Liver (tissue), 9 donors: Measurements from ENCODE around the gene FGG. TPM values are rescaled to one million over a fixed set of nuclear protein-coding genes. Genes with fewer than 3 reads are reported as not detected.

Source experiments
- DNase-seq: peaks from one replicate; pipeline ENCODE4 v3.0.0-alpha.2; 2017; ENCODE audit warnings: low spot score
- H3K27ac ChIP-seq, 2 donors: one replicate each; pipeline ENCODE4 v1.7.0; 2013; ENCODE audit warnings: inconsistent platforms in 2 of 2, low read length in 2 of 2, control low read depth in 1 of 2, low read depth in 1 of 2, mild to moderate bottlenecking in 1 of 2
- H3K27me3 ChIP-seq, 4 donors: one replicate each; pipeline versions ENCODE4 v1.6.1 to v1.7.0; 2013; ENCODE audit warnings: low read length in 3 of 4, inconsistent platforms in 1 of 4, mild to moderate bottlenecking in 1 of 4, moderate library complexity in 1 of 4; ENCODE audit not compliant: control insufficient read depth in 4 of 4, insufficient read depth in 4 of 4
- H3K36me3 ChIP-seq, 4 donors: one replicate each; pipeline versions ENCODE4 v1.6.1 to v1.7.0; 2013; ENCODE audit warnings: low read length in 3 of 4, mild to moderate bottlenecking in 3 of 4, low read depth in 1 of 4, moderate library complexity in 1 of 4; ENCODE audit not compliant: control insufficient read depth in 4 of 4, insufficient read depth in 3 of 4
- H3K4me1 ChIP-seq, 4 donors: one replicate each; pipeline versions ENCODE4 v1.6.1 to v1.7.0; 2013; ENCODE audit warnings: low read length in 3 of 4, mild to moderate bottlenecking in 3 of 4, moderate library complexity in 1 of 4; ENCODE audit not compliant: control insufficient read depth in 4 of 4, insufficient read depth in 4 of 4
- H3K4me3 ChIP-seq, 3 donors: one replicate each; pipeline versions ENCODE4 v1.6.1 to v1.7.0; 2013; ENCODE audit warnings: low read length in 3 of 3, control low read depth in 1 of 3, low read depth in 1 of 3, mild to moderate bottlenecking in 1 of 3
- H3K9ac ChIP-seq, 2 donors: one replicate each; pipeline ENCODE4 v1.7.0; 2013; ENCODE audit warnings: low read length in 2 of 2, mild to moderate bottlenecking in 2 of 2, moderate library complexity in 2 of 2, control low read depth in 1 of 2, low read depth in 1 of 2
- H3K9me3 ChIP-seq, 4 donors: one replicate each; pipeline versions ENCODE4 v1.6.1 to v1.7.0; 2013; ENCODE audit warnings: low read length in 3 of 4; ENCODE audit not compliant: control insufficient read depth in 4 of 4
- ATF3 ChIP-seq: IDR thresholded peaks from 2 replicates; pipeline ENCODE4 v1.6.1; 2016; ENCODE audit warnings: antibody characterized with exemption
- CTCF ChIP-seq: fragments of 150-350 bp; IDR thresholded peaks from 2 replicates; pipeline ENCODE4 v1.5.1; 2017; ENCODE audit warnings: improper control_type of control experiment, low read depth, low read length; ENCODE audit not compliant: missing input control
- FOXA2 ChIP-seq: IDR thresholded peaks from 2 replicates; pipeline ENCODE4 v1.6.1; 2016; ENCODE audit warnings: antibody characterized with exemption
- GABPA ChIP-seq, 2 donors: IDR thresholded peaks in 1 of 2; conservative IDR thresholded peaks in 1 of 2; 2 replicates each; pipeline ENCODE4 v1.6.1; 2016; ENCODE audit warnings: antibody characterized with exemption in 2 of 2, mild to moderate bottlenecking in 1 of 2, moderate library complexity in 1 of 2
- HNF4A ChIP-seq, 2 donors: conservative IDR thresholded peaks; 2 replicates each; pipeline ENCODE4 v1.6.1; 2016; ENCODE audit warnings: antibody characterized with exemption in 2 of 2, mild to moderate bottlenecking in 2 of 2
- HNF4G ChIP-seq: IDR thresholded peaks from 2 replicates; pipeline ENCODE4 v1.6.1; 2016; ENCODE audit warnings: antibody characterized with exemption
- JUND ChIP-seq, 2 donors: IDR thresholded peaks; 2 replicates each; pipeline ENCODE4 v1.6.1; 2016; ENCODE audit warnings: antibody characterized with exemption in 2 of 2
- NR2F2 ChIP-seq: IDR thresholded peaks from 2 replicates; pipeline ENCODE4 v1.6.1; 2016; ENCODE audit warnings: antibody characterized with exemption
- RAD21 ChIP-seq, 2 donors: IDR thresholded peaks; 2 replicates each; pipeline ENCODE4 v1.6.1; 2016; ENCODE audit warnings: antibody characterized with exemption in 2 of 2, mild to moderate bottlenecking in 2 of 2
- SP1 ChIP-seq: IDR thresholded peaks from 2 replicates; pipeline ENCODE4 v1.6.1; 2018; ENCODE audit warnings: antibody characterized with exemption, mild to moderate bottlenecking
- YY1 ChIP-seq: IDR thresholded peaks from 2 replicates; pipeline ENCODE4 v1.6.1; 2016; ENCODE audit warnings: antibody characterized with exemption, mild to moderate bottlenecking
- ZBTB33 ChIP-seq: IDR thresholded peaks from 2 replicates; pipeline ENCODE4 v1.6.1; 2016; ENCODE audit warnings: antibody characterized with exemption
- WGBS: extraction: QIAGEN DNeasy Blood & Tissue Kit; methylation state at CpG from one replicate; pipeline ENCODE4 v1.1.7; 2013; 5-methylcytosine and 5-hydroxymethylcytosine counted together
- polyA plus RNA-seq, 2 donors: library from polyadenylated mRNA; stranded (reverse) in 1 of 2; unstranded in 1 of 2; fragments of 200-250 nt in 1 of 2; fragments of >200 nt in 1 of 2; fragmentation: Nextera tagmentation in 1 of 2; extraction: Ambion mirVana in 1 of 2; gene quantifications; one replicate each; pipeline versions ENCODE4 v1.2.1 to v1.2.3, GENCODE V29; 2013 to 2015
- total RNA-seq, 2 donors: library from RNA; depleted of rRNA; stranded (reverse); fragments of >200 nt; gene quantifications; one replicate each; pipeline ENCODE4 v1.2.3, GENCODE V29; 2014
- TF ChIP-seq, protein P1 (sequence below): IDR thresholded peaks from 2 replicates; pipeline ENCODE4 v1.6.1; 2016; ENCODE audit warnings: antibody characterized with exemption
- TF ChIP-seq, protein P2 (sequence below): IDR thresholded peaks from 2 replicates; pipeline ENCODE4 v1.6.1; 2016; ENCODE audit warnings: antibody characterized with exemption, mild to moderate bottlenecking
- donor health status: healthy.
- donor health status: healthy.
- donor health status: healthy.
- donor health status: healthy.
- donor health status: healthy.

FGG gene
- total and polyA plus RNA-seq, 4 donors, result 7,404 to 20,700 (median 15,071) TPM

- Histone ChIP-seq H3K4me3 (no peak overlapping the region), H3K9ac (peak overlapping the region in 1 of 2 donors; percentile 34), H3K4me1 (peaks cover 4 to 50% (median 41%) of the 10 kb centered on the region in 4 donors), H3K9me3 (no peaks in the 10 kb centered on the region), H3K36me3 (peaks cover 0 to 15% (median 10%) of the 10 kb centered on the region in 4 donors), H3K27me3 (no peaks in the 10 kb centered on the region), H3K27ac (peak overlapping the region in 1 of 2 donors; percentile 74)
- no peak for TF ChIP-seq GABPA (IDR thresholded peaks at IDR 0.05 in 1 of 2, conservative IDR thresholded peaks at IDR 0.05 in 1 of 2)
- TF ChIP-seq JUND (IDR thresholded peaks at IDR 0.05), result no peak
- DNase-seq, result no peak
These were observed 1.9 kb upstream of the FGG start for GRCh38 chr4:154614306-154614705.

- TF ChIP-seq YY1, result no peak
- TF ChIP-seq GABPA (IDR thresholded peaks at IDR 0.05 in 1 of 2, conservative IDR thresholded peaks at IDR 0.05 in 1 of 2), result no peak
- no peak for TF ChIP-seq ZBTB33
- TF ChIP-seq HNF4A (conservative IDR thresholded peaks at IDR 0.05), result no peak
- TF ChIP-seq, protein P1, sequence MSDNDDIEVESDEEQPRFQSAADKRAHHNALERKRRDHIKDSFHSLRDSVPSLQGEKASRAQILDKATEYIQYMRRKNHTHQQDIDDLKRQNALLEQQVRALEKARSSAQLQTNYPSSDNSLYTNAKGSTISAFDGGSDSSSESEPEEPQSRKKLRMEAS, result no peak
- no peak for TF ChIP-seq ATF3
- no peak for TF ChIP-seq NR2F2
- TF ChIP-seq RAD21 (IDR thresholded peaks at IDR 0.05), result no peak
- no peak for TF ChIP-seq HNF4G
- no peak for TF ChIP-seq FOXA2
- TF ChIP-seq, protein P2, sequence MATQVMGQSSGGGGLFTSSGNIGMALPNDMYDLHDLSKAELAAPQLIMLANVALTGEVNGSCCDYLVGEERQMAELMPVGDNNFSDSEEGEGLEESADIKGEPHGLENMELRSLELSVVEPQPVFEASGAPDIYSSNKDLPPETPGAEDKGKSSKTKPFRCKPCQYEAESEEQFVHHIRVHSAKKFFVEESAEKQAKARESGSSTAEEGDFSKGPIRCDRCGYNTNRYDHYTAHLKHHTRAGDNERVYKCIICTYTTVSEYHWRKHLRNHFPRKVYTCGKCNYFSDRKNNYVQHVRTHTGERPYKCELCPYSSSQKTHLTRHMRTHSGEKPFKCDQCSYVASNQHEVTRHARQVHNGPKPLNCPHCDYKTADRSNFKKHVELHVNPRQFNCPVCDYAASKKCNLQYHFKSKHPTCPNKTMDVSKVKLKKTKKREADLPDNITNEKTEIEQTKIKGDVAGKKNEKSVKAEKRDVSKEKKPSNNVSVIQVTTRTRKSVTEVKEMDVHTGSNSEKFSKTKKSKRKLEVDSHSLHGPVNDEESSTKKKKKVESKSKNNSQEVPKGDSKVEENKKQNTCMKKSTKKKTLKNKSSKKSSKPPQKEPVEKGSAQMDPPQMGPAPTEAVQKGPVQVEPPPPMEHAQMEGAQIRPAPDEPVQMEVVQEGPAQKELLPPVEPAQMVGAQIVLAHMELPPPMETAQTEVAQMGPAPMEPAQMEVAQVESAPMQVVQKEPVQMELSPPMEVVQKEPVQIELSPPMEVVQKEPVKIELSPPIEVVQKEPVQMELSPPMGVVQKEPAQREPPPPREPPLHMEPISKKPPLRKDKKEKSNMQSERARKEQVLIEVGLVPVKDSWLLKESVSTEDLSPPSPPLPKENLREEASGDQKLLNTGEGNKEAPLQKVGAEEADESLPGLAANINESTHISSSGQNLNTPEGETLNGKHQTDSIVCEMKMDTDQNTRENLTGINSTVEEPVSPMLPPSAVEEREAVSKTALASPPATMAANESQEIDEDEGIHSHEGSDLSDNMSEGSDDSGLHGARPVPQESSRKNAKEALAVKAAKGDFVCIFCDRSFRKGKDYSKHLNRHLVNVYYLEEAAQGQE, result no peak
- TF ChIP-seq CTCF, result no peak
- TF ChIP-seq SP1, result no peak
- Histone ChIP-seq H3K9me3 (no peaks in the 10 kb centered on the region), H3K9ac (peak overlapping the region; percentile 53 to 95), H3K27ac (peak overlapping the region; percentile 32 to 62), H3K36me3 (peaks cover 2 to 36% (median 23%) of the 10 kb centered on the region in 4 donors), H3K4me3 (peak overlapping the region; percentile 77 to 89 (median 87)), H3K4me1 (peaks cover 4 to 47% (median 24%) of the 10 kb centered on the region in 4 donors), H3K27me3 (no peaks in the 10 kb centered on the region)
- 34% methylated on average over 1 of the region's 1 CpG for WGBS
- no peak for DNase-seq
These were observed 623 bp downstream of the FGG start for GRCh38 chr4:154611833-154612232.
